Kidney epithelial cell (primary cell): Measurements from ENCODE around the gene STIM1. TPM values are rescaled to one million over a fixed set of nuclear protein-coding genes. Genes with fewer than 3 reads are reported as not detected.

Source experiments
- DNase-seq: peaks from one replicate; pipeline ENCODE4 v3.0.0-alpha.2; 2010; ENCODE audit warnings: low read depth
- H3K27me3 ChIP-seq: 2 replicates; pipeline ENCODE4 v1.6.0; 2011; ENCODE audit warnings: low read length; ENCODE audit not compliant: control insufficient read depth, insufficient read depth
- H3K36me3 ChIP-seq: 2 replicates; pipeline ENCODE4 v1.5.1; 2011; ENCODE audit warnings: low read length; ENCODE audit not compliant: control insufficient read depth, insufficient read depth
- H3K4me3 ChIP-seq: 2 replicates; pipeline ENCODE4 v1.5.1; 2011; ENCODE audit warnings: low read depth, mild to moderate bottlenecking, control low read depth, low read length
- total RNA-seq: library from RNA; depleted of rRNA; stranded (reverse); fragments of >200 nt; gene quantifications from 2 replicates; pipeline ENCODE4 v1.2.3, GENCODE V29; 2015
- TF ChIP-seq, protein P1 (sequence below): IDR thresholded peaks from 2 replicates; pipeline ENCODE4 v1.5.1; 2011; ENCODE audit warnings: mild to moderate bottlenecking, moderate library complexity, low read length, control low read depth, inconsistent platforms; ENCODE audit not compliant: insufficient read depth, poor library complexity, severe bottlenecking

The STIM1 gene
- total RNA-seq, 1 donor from 2014 or later: 25.4 TPM

DNA sequence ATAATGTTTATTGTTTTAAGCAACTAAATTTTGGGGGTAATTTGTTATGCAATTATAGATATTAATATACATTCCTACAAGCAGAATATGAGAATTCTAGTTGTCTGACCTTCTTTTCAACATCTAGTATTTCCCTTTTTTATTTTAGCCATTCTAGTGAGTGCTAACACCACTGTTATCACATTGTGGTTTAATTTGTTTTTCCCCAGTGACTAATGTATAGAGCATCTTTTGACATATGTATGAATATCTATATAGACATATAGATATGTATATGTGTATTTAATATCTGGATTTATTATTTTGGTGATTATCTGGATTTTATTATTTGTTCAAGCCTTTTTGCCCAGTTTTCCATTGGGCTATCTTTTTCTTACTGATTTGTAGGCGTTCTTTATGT lies 66.6 kb downstream of the STIM1 start:
- no peaks in the 10 kb centered on the region for H3K27me3 ChIP-seq
- TF ChIP-seq, protein P1, sequence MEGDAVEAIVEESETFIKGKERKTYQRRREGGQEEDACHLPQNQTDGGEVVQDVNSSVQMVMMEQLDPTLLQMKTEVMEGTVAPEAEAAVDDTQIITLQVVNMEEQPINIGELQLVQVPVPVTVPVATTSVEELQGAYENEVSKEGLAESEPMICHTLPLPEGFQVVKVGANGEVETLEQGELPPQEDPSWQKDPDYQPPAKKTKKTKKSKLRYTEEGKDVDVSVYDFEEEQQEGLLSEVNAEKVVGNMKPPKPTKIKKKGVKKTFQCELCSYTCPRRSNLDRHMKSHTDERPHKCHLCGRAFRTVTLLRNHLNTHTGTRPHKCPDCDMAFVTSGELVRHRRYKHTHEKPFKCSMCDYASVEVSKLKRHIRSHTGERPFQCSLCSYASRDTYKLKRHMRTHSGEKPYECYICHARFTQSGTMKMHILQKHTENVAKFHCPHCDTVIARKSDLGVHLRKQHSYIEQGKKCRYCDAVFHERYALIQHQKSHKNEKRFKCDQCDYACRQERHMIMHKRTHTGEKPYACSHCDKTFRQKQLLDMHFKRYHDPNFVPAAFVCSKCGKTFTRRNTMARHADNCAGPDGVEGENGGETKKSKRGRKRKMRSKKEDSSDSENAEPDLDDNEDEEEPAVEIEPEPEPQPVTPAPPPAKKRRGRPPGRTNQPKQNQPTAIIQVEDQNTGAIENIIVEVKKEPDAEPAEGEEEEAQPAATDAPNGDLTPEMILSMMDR: no peak
- no peaks in the 10 kb centered on the region for H3K36me3 ChIP-seq
- DNase-seq: no peak
- no peak overlapping the region for H3K4me3 ChIP-seq

- no peaks in the 10 kb centered on the region for H3K27me3 ChIP-seq
- H3K36me3 ChIP-seq: no peaks in the 10 kb centered on the region
- H3K4me3 ChIP-seq: no peak overlapping the region
- DNase-seq: no peak
- TF ChIP-seq, protein P1: no peak
Measured at GRCh38 chr11:3925513-3925912, 70.0 kb downstream of the STIM1 start.

- no peak for DNase-seq
- Histone ChIP-seq H3K27me3 (no peaks in the 10 kb centered on the region), H3K4me3 (no peak overlapping the region)
Measured at GRCh38 chr11:3926458-3927095, 71.1 kb downstream of the STIM1 start.

DNA sequence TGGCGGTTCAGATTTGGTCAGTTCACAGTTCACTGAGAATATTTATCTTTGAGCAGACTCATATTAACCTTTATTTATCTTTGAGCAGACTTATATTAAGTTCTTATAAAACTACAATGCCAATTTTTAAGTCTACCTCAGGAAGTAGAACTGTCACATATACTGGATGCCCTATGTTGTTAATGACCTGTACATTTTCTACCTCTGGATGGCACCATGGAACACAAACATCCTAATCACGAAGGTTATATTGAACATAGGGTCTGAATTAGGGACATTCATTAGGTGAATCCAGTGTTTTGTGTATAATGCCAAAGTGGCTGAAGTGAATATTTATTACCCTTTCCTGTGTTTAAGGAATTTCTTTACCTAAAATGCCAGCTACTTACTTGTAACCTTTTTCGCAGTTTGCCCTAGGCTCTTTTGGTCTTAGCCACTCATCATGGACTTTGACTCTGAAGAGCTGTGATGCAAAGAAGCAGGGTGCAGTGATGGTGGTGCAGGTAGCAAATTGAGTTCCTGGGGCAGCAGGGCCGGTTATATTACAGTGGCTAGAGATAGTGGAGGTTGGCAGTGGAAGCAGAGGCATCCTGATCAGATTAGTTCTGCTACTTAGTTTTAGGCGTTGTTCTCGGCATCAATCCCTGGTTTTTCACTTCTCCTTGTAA lies 71.8 kb downstream of the STIM1 start:
- H3K36me3 ChIP-seq: no peaks in the 10 kb centered on the region
- H3K27me3 ChIP-seq: no peaks in the 10 kb centered on the region
- DNase-seq: no peak
- no peak overlapping the region for H3K4me3 ChIP-seq
- TF ChIP-seq, protein P1: no peak

More at GRCh38 chr11:3926458-3927095, 71.1 kb downstream of the STIM1 start:
- H3K36me3 ChIP-seq: no peaks in the 10 kb centered on the region
- TF ChIP-seq, protein P1: no peak

DNA sequence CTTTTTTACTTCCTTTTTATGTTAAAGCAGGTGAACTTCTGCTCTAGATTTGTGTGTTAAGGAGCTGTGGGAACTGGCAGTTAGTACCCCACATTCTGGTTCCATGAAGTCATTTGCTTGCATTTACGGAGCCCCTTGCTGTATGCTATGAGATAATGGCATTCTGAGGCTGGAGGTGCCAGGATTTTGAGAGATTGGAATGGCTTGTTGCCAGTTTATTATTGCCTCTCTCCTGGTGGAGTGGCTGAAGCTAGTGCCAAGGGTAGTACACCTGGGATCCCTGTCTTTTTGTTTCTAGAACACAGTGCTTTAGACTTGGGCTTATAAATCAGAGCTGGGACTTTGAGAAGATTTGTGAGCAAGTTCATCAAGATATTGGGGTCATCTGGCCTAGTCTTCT lies 73.8 kb downstream of the STIM1 start:
- no peak for DNase-seq
- no peaks in the 10 kb centered on the region for H3K36me3 ChIP-seq

More for the DNA sequence above, 73.8 kb downstream of the STIM1 start:
- TF ChIP-seq, protein P1: no peak
- Histone ChIP-seq H3K4me3 (no peak overlapping the region), H3K27me3 (no peaks in the 10 kb centered on the region)
